ENCODE measurements around the gene PALM. TPM values are rescaled to one million over a fixed set of nuclear protein-coding genes. Genes with fewer than 3 reads are reported as not detected.
"Not testable (repeated sequence)": the region's sequence is repeated elsewhere in the genome, so short reads cannot be mapped to it uniquely, and the experiment has no call there.

PALM gene
- total and polyA plus RNA-seq, 9 donors, result 2.9 to 169 (median 118) TPM

DNA sequence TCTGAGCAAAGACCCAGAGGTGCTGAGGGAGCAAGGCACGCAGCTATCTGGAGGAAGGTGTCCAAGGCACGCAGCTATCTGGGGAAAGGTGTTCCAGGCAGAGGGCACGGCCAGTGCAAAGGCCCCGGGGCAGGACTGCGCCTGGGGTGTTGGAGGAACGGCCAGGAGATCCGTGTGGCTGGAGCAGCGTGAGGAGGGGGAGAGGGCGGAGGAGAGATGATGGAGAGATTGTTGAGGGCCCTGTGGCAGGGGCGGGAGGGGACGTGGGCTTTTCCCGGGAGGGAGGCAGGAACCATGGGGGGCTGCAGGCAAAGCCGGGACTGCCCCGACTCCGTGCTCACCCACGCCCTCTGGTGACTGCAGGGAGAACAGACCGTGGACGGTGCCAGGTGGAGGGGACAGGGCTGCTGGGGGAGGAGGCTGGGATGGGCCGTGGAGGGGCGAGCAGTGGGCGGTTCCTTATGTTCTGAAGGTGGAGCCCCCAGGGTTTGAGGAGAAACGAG lies 28.9 kb downstream of the PALM start:
- DNase-seq, result peak in 4 of 5 donors; percentile 34 to 74 (median 56)
- Histone ChIP-seq H3K4me1 (ENCODE audit: insufficient read depth) (no peaks in the 10 kb centered on the region), H3K27ac (no peak overlapping the region), H3K9me3 (no peaks in the 10 kb centered on the region), H3K27me3 (no peaks in the 10 kb centered on the region), H3K4me3 (no peak overlapping the region), H3K36me3 (no peaks in the 10 kb centered on the region)
- TF ChIP-seq, protein P1, sequence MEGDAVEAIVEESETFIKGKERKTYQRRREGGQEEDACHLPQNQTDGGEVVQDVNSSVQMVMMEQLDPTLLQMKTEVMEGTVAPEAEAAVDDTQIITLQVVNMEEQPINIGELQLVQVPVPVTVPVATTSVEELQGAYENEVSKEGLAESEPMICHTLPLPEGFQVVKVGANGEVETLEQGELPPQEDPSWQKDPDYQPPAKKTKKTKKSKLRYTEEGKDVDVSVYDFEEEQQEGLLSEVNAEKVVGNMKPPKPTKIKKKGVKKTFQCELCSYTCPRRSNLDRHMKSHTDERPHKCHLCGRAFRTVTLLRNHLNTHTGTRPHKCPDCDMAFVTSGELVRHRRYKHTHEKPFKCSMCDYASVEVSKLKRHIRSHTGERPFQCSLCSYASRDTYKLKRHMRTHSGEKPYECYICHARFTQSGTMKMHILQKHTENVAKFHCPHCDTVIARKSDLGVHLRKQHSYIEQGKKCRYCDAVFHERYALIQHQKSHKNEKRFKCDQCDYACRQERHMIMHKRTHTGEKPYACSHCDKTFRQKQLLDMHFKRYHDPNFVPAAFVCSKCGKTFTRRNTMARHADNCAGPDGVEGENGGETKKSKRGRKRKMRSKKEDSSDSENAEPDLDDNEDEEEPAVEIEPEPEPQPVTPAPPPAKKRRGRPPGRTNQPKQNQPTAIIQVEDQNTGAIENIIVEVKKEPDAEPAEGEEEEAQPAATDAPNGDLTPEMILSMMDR (IDR thresholded peaks at IDR 0.05), result peak in 1 of 3 donors; percentile 17
- TF ChIP-seq EP300 (IDR thresholded peaks at IDR 0.05) (no peak), POLR2A (IDR thresholded peaks at IDR 0.05) (no peak)
- 36 to 51% (median 42%) methylated on average over 21 to 22 of the region's 22 CpGs for WGBS, 3 donors
- intact Hi-C loops (cut with DNase I), result loop anchor here in 2 of 4 donors (2.0 kb wide), 1 partner anchor 73 kb away; no protein-coding TSS in a partner anchor

- intact Hi-C loops (cut with DNase I), result no loop called here
- TF ChIP-seq EP300 (IDR thresholded peaks at IDR 0.05), result no peak
- TF ChIP-seq, protein P1 (IDR thresholded peaks at IDR 0.05), result no peak
- no peak for TF ChIP-seq POLR2A (IDR thresholded peaks at IDR 0.05)
- Histone ChIP-seq H3K9me3 (no peaks in the 10 kb centered on the region), H3K4me1 (ENCODE audit: insufficient read depth) (no peaks in the 10 kb centered on the region), H3K36me3 (no peaks in the 10 kb centered on the region), H3K27ac (no peak overlapping the region), H3K27me3 (no peaks in the 10 kb centered on the region), H3K4me3 (no peak overlapping the region)
- peak in 1 of 5 donors; percentile 29 for DNase-seq
- 87 to 92% (median 91%) methylated on average over 23 of the region's 23 CpGs for WGBS, 3 donors
Measured at GRCh38 chr19:738509-739128, 29.9 kb downstream of the PALM start.

DNA sequence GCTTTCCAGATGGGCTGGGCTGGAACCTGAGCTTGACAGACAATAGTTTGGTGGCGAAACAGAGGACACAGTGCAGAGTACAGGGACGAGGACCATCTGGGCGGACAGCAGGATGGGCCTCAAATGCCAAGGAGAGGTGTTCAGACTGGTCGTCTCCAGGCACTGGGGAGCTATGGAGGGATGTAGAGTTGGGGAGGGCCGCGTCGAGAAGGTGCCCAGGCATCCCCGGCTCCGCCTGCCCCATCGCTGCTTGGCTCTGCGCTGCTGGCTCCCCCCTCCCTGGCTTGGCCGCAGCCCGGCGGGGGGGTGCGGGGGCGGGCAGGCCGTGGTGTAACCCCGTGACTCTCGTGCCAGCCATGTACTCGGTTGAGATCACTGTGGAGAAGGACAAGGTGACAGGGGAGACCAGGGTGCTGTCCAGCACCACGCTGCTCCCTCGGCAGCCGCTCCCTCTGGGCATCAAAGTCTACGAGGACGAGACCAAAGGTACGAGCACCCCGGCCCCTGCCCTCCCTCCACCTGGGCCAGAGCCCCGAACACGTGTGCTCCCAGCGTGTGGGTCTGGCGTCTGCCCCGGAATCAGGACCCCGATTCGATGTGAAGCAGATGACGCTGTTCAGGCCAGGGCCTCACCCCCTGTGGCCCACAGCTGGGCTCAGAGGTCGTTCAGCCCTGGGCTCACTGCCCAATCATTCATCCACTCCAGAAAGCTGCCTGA lies 31.4 kb downstream of the PALM start:
- Histone ChIP-seq H3K27ac (no peak overlapping the region), H3K36me3 (no peaks in the 10 kb centered on the region), H3K27me3 (no peaks in the 10 kb centered on the region), H3K9me3 (no peaks in the 10 kb centered on the region), H3K4me1 (ENCODE audit: insufficient read depth) (peaks cover 2% of the 10 kb centered on the region), H3K4me3 (no peak overlapping the region)
- TF ChIP-seq EP300 (IDR thresholded peaks at IDR 0.05) (no peak), POLR2A (IDR thresholded peaks at IDR 0.05) (no peak)
- TF ChIP-seq, protein P1 (IDR thresholded peaks at IDR 0.05), result no peak
- peak in 2 of 5 donors; percentile 10 to 24 for DNase-seq
- intact Hi-C loops (cut with DNase I), result no loop called here
- 80 to 87% (median 83%) methylated on average over 35 to 36 of the region's 36 CpGs for WGBS, 3 donors

- H3K36me3 ChIP-seq; H3K4me3 ChIP-seq; H3K9me3 ChIP-seq; H3K27ac ChIP-seq; H3K27me3 ChIP-seq; intact Hi-C loops (cut with DNase I); H3K4me1 ChIP-seq (ENCODE audit: insufficient read depth): not testable (repeated sequence)
- WGBS, 3 donors, result 89 to 92% (median 90%) methylated on average over 14 to 16 of the region's 16 CpGs
- peak in 1 of 5 donors; percentile 9 for DNase-seq
Measured at GRCh38 chr19:740816-741505, 32.2 kb downstream of the PALM start.
